Measurements from ENCODE around the gene MTNR1A. TPM values are rescaled to one million over a fixed set of nuclear protein-coding genes. Genes with fewer than 3 reads are reported as not detected.

The MTNR1A gene
- total and polyA plus RNA-seq, 2 of the 4 experiments (the other 2 are of a cell fraction) = not detected

DNA sequence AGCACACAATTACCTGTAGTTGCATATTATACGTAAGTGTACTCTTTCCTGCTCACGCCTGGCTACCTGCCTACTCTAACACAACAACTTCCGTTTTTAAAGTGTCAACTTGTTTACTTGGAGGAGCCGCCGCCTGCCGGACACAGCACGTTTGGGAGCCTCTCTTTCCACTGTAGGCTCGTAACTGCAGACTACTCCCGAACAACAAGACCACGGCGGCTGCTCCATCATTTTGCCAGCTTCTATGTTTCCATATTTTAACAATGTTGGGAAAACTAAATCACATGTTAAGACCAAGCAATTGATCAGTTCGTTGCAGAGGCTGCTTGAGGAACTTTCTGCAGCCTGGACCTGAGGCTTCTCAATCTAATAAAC lies 841 bp downstream of the MTNR1A start:
- Histone ChIP-seq H3K23ac (ENCODE audit: low read depth, low read length) (no peak overlapping the region), H3K56ac (ENCODE audit: extremely low read depth, insufficient read depth, low read length) (no peak overlapping the region), H4K91ac (ENCODE audit: insufficient read depth, low read depth, low read length) (no peak overlapping the region), H2BK120ac (ENCODE audit: low read depth, low read length) (no peak overlapping the region), H4K20me1 (ENCODE audit: insufficient read depth, low read length) (no peaks in the 10 kb centered on the region), H3K9me3 (ENCODE audit: control insufficient read depth, insufficient read depth, low read length) (no peaks in the 10 kb centered on the region), H3K4ac (ENCODE audit: low read depth, low read length) (no peak overlapping the region), H3K18ac (ENCODE audit: low read depth, low read length) (no peak overlapping the region), H2AK9ac (replicated peaks; ENCODE audit: low read depth, low read length, poor library complexity) (no peak overlapping the region), H2BK20ac (ENCODE audit: low read depth, low read length) (no peak overlapping the region), H2BK5ac (ENCODE audit: low read depth, low read length, poor library complexity, severe bottlenecking) (no peak overlapping the region), H3K4me3 (ENCODE audit: insufficient read depth, low read depth, low read length) (no peak overlapping the region), H2AFZ (replicated peaks; ENCODE audit: low read length, poor library complexity) (peak overlapping the region; percentile 90), H4K5ac (ENCODE audit: low read depth, low read length) (no peak overlapping the region), H3K36me3 (ENCODE audit: control insufficient read depth, insufficient read depth, low read length) (no peaks in the 10 kb centered on the region), H3K79me1 (ENCODE audit: low read depth in 1 of 2, low read length in 2 of 2) (no peaks in the 10 kb centered on the region), H3K27me3 (ENCODE audit: control insufficient read depth, insufficient read depth, low read length) (peaks cover 21% of the 10 kb centered on the region), H2AK5ac (ENCODE audit: low read depth, low read length) (no peak overlapping the region), H3K4me1 (ENCODE audit: control insufficient read depth, insufficient read depth, low read length) (peaks cover 3% of the 10 kb centered on the region; the same call in 1 of the 2 replicates), H4K8ac (ENCODE audit: low read depth in 2 of 2, low read length in 2 of 2) (no peak overlapping the region), H3K27ac (ENCODE audit: insufficient read depth, low read length) (no peak overlapping the region), H3K9me1 (ENCODE audit: insufficient read depth, low read length) (peaks cover 5% of the 10 kb centered on the region; the same call in 1 of the 2 replicates), H3K4me2 (ENCODE audit: low read depth, low read length) (peak overlapping the region; percentile 76; the same call in 1 of the 2 replicates), H2BK15ac (ENCODE audit: low read depth, low read length) (no peak overlapping the region), H3K14ac (replicated peaks; ENCODE audit: low read depth, low read length) (no peak overlapping the region), H3K9ac (ENCODE audit: low read depth, low read length) (no peak overlapping the region)
- WGBS, 2 experiments (ENCODE audit: extremely low coverage in 2 of 2, insufficient read length in 1 of 2) = 9% methylated on average over 10 of the region's 12 CpGs; no CpG with 5 or more reads in 1 of the 2 experiments
- no peak for DNase-seq
- in situ Hi-C loops (cut with MboI; ENCODE audit: low sequenced_read_pairs) = no loop called here
- POLR2A ChIA-PET (ENCODE audit: unreplicated experiment) = no interaction called here
- TF ChIP-seq, protein P1, sequence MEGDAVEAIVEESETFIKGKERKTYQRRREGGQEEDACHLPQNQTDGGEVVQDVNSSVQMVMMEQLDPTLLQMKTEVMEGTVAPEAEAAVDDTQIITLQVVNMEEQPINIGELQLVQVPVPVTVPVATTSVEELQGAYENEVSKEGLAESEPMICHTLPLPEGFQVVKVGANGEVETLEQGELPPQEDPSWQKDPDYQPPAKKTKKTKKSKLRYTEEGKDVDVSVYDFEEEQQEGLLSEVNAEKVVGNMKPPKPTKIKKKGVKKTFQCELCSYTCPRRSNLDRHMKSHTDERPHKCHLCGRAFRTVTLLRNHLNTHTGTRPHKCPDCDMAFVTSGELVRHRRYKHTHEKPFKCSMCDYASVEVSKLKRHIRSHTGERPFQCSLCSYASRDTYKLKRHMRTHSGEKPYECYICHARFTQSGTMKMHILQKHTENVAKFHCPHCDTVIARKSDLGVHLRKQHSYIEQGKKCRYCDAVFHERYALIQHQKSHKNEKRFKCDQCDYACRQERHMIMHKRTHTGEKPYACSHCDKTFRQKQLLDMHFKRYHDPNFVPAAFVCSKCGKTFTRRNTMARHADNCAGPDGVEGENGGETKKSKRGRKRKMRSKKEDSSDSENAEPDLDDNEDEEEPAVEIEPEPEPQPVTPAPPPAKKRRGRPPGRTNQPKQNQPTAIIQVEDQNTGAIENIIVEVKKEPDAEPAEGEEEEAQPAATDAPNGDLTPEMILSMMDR (conservative IDR thresholded peaks at IDR 0.05; ENCODE audit: low read depth, low read length) = 0 out of 2 replicates have a peak, but pooled peaks have one; percentile 7
- TF ChIP-seq RCOR1 (IDR thresholded peaks at IDR 0.05; ENCODE audit: insufficient replicate concordance, low read length) = no peak
- TF ChIP-seq BHLHE40 (IDR thresholded peaks at IDR 0.05; ENCODE audit: low read depth, low read length) = peak; percentile 33; the same call in 1 of the 2 replicates
- dilution Hi-C loops (cut with HindIII; ENCODE audit: low sequenced_read_pairs, unreplicated experiment) = no loop called here
- intact Hi-C loops (cut with micrococcal nuclease) = no loop called here
- BruUV-seq (replicated peaks) = no TSS peak
- ATAC-seq (ENCODE audit: low read depth) = peak; percentile 15
- CTCF ChIA-PET = no interaction called here

Data from IMR-90 (cell line).